ENCODE results near the gene ZFPL1.
A peak's percentile ranks its signal among the peaks of the same experiment; 100 is the strongest.

- no peak for TF ChIP-seq CTCF (IDR thresholded peaks at IDR 0.05)
- TF ChIP-seq POLR2A (IDR thresholded peaks at IDR 0.05), result peak in 1 of 2 donors; percentile 64
Measured at GRCh38 chr11:65134952-65135632, 51.1 kb downstream of the ZFPL1 start.

All from adrenal gland (tissue), 5 donors.